Smooth muscle cell (in vitro differentiated cells): Measurements from ENCODE around the gene PTPRM. TPM values are rescaled to one million over a fixed set of nuclear protein-coding genes. Genes with fewer than 3 reads are reported as not detected.

Source experiments
- DNase-seq: peaks from one replicate; lab custom pipeline; 2025; ENCODE audit not compliant: unreplicated experiment; lab: John Stamatoyannopoulos, UW
- H2AFZ ChIP-seq: fragments of 200-600 bp; sonication (generic); 2 replicates; pipeline ENCODE4 v1.6.0; 2016; ENCODE audit warnings: antibody characterized with exemption, low read depth, mild to moderate bottlenecking
- H3F3A ChIP-seq: fragments of 200-600 bp; sonication (generic); 2 replicates; pipeline ENCODE4 v1.6.0; 2017; ENCODE audit warnings: antibody characterized with exemption, low read depth
- H3K27ac ChIP-seq: fragments of 200-600 bp; sonication (generic); 2 replicates; pipeline ENCODE4 v1.5.1; 2016; ENCODE audit warnings: low read depth, mild to moderate bottlenecking
- H3K27me3 ChIP-seq: fragments of 200-600 bp; sonication (generic); 2 replicates; pipeline ENCODE4 v1.6.1; 2016; ENCODE audit warnings: low read depth, mild to moderate bottlenecking
- H3K36me3 ChIP-seq: fragments of 200-600 bp; sonication (generic); 2 replicates; pipeline ENCODE4 v1.5.1; 2016; ENCODE audit warnings: low read depth
- H3K4me1 ChIP-seq: fragments of 200-600 bp; sonication (generic); 2 replicates; pipeline ENCODE4 v1.5.1; 2016; ENCODE audit warnings: low read depth
- H3K4me2 ChIP-seq: fragments of 200-600 bp; sonication (generic); 2 replicates; pipeline ENCODE4 v1.6.0; 2016; ENCODE audit warnings: mild to moderate bottlenecking
- H3K4me3 ChIP-seq: fragments of 200-600 bp; sonication (generic); 2 replicates; pipeline ENCODE4 v1.5.1; 2016; ENCODE audit warnings: mild to moderate bottlenecking
- H3K79me2 ChIP-seq: fragments of 200-600 bp; sonication (generic); 2 replicates; pipeline ENCODE4 v1.6.0; 2016; ENCODE audit warnings: low read depth, mild to moderate bottlenecking
- H3K9ac ChIP-seq: fragments of 200-600 bp; sonication (generic); 2 replicates; pipeline ENCODE4 v1.6.0; 2016; ENCODE audit warnings: low read depth
- H3K9me3 ChIP-seq: fragments of 200-600 bp; sonication (generic); replicated peaks from 2 replicates; pipeline ENCODE4 v1.5.1; 2016; ENCODE audit warnings: low read depth
- H4K20me1 ChIP-seq: fragments of 200-600 bp; sonication (generic); 2 replicates; pipeline ENCODE4 v1.6.0; 2016; ENCODE audit warnings: low read depth
- CTCF ChIP-seq: fragments of 200-600 bp; sonication (generic); IDR thresholded peaks from 2 replicates; pipeline ENCODE4 v1.5.1; 2017; ENCODE audit warnings: borderline replicate concordance, mild to moderate bottlenecking, antibody characterized with exemption; ENCODE audit not compliant: insufficient read depth, poor library complexity, severe bottlenecking
- WGBS: methylation state at CpG from one replicate; pipeline ENCODE4 v1.1.7; 2016; ENCODE audit warnings: low lambda C conversion rate; 5-methylcytosine and 5-hydroxymethylcytosine counted together
- polyA plus RNA-seq: library from polyadenylated mRNA; unstranded; fragments of >200 nt; fragmentation: Nextera tagmentation; extraction: Ambion mirVana; gene quantifications from 2 replicates; pipeline ENCODE4 v1.2.1, GENCODE V29; 2016
- total RNA-seq: library from RNA; depleted of rRNA; stranded (reverse); fragments of >200 nt; gene quantifications from 2 replicates; pipeline ENCODE4 v1.2.3, GENCODE V29; 2014

Gene PTPRM
- total and polyA plus RNA-seq, 2 experiments from 2014 or later = 57.5 to 115 TPM

- no peak for TF ChIP-seq CTCF
- H3K27ac ChIP-seq = no peak overlapping the region
- no peaks in the 10 kb centered on the region for H3K27me3 ChIP-seq
- 95% methylated on average over 2 of the region's 2 CpGs for WGBS
- no peak overlapping the region for H3K9ac ChIP-seq
- H3K9me3 ChIP-seq = no peaks in the 10 kb centered on the region
- H3K4me1 ChIP-seq = no peaks in the 10 kb centered on the region
- no peaks in the 10 kb centered on the region for H3K36me3 ChIP-seq
- no peak overlapping the region for H3K4me3 ChIP-seq
- DNase-seq = no peak
- H2AFZ ChIP-seq = no peak overlapping the region
- H4K20me1 ChIP-seq = peaks cover 12% of the 10 kb centered on the region
- H3F3A ChIP-seq = no peaks in the 10 kb centered on the region
- no peak overlapping the region for H3K4me2 ChIP-seq
- H3K79me2 ChIP-seq = no peaks in the 10 kb centered on the region
Measured at GRCh38 chr18:7890075-7890474, 323.0 kb downstream of the PTPRM start.

DNA sequence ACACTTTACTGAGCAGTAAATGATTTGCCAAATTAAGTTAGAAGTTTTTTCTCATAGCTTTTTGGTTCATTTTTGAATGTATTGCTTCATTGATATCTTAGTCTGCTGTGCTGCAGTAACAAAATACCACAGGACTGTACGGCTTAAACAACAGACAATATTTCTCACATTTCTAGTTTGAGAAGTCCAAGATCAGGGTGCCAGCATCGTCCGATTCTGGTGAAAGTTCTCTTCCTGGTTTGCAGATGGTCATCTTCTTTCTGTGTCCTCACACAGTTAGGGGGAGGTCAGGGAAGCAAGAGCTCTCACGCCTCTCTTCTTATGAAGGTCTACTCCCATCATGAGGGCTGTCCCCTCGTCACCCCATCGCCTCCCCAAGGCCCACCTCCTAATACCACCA is 325.4 kb downstream of the PTPRM start:
- Histone ChIP-seq H3K27ac (no peak overlapping the region), H3K4me1 (peaks cover 7% of the 10 kb centered on the region), H2AFZ (no peak overlapping the region), H4K20me1 (peaks cover 5% of the 10 kb centered on the region), H3K36me3 (no peaks in the 10 kb centered on the region), H3K4me3 (no peak overlapping the region), H3K9me3 (no peaks in the 10 kb centered on the region), H3F3A (no peaks in the 10 kb centered on the region), H3K27me3 (no peaks in the 10 kb centered on the region), H3K9ac (no peak overlapping the region), H3K79me2 (no peaks in the 10 kb centered on the region), H3K4me2 (no peak overlapping the region)
- 92% methylated on average over 6 of the region's 6 CpGs for WGBS
- TF ChIP-seq CTCF = no peak
- no peak for DNase-seq

GRCh38 chr18:7894592-7894991 is 327.5 kb downstream of the PTPRM start:
- H3F3A ChIP-seq = peaks cover 8% of the 10 kb centered on the region
- no peak for TF ChIP-seq CTCF
- H2AFZ ChIP-seq = no peak overlapping the region
- 100% methylated on average over 1 of the region's 1 CpG for WGBS
- H3K36me3 ChIP-seq = no peaks in the 10 kb centered on the region
- H4K20me1 ChIP-seq = peaks cover 3% of the 10 kb centered on the region
- no peaks in the 10 kb centered on the region for H3K79me2 ChIP-seq
- H3K9me3 ChIP-seq = no peaks in the 10 kb centered on the region
- no peak overlapping the region for H3K9ac ChIP-seq
- no peak overlapping the region for H3K4me3 ChIP-seq
- H3K4me1 ChIP-seq = peaks cover 18% of the 10 kb centered on the region
- H3K27me3 ChIP-seq = no peaks in the 10 kb centered on the region
- no peak for DNase-seq
- H3K27ac ChIP-seq = no peak overlapping the region
- no peak overlapping the region for H3K4me2 ChIP-seq

- H3K9ac ChIP-seq = no peak overlapping the region
- H3F3A ChIP-seq = peaks cover 8% of the 10 kb centered on the region
- no peak overlapping the region for H2AFZ ChIP-seq
- peaks cover 6% of the 10 kb centered on the region for H3K79me2 ChIP-seq
- H3K36me3 ChIP-seq = no peaks in the 10 kb centered on the region
- no peak for DNase-seq
- peaks cover 18% of the 10 kb centered on the region for H3K4me1 ChIP-seq
- no peaks in the 10 kb centered on the region for H3K9me3 ChIP-seq
- 91% methylated on average over 5 of the region's 5 CpGs for WGBS
- no peaks in the 10 kb centered on the region for H4K20me1 ChIP-seq
- H3K27ac ChIP-seq = no peak overlapping the region
- no peak overlapping the region for H3K4me2 ChIP-seq
- no peaks in the 10 kb centered on the region for H3K27me3 ChIP-seq
- H3K4me3 ChIP-seq = no peak overlapping the region
- no peak for TF ChIP-seq CTCF
Measured at GRCh38 chr18:7895346-7895745, 328.2 kb downstream of the PTPRM start.
